Lower leg skin (tissue), 3 donors: Measurements from ENCODE around the gene CDKAL1.

Experiments
- POLR2A ChIP-seq, 2 donors: fragments of 450-650 bp; IDR thresholded peaks; one replicate each; pipeline ENCODE4 v1.6.1; 2016 to 2017; ENCODE audit warnings: antibody characterized with exemption in 2 of 2, mild to moderate bottlenecking in 1 of 2, moderate library complexity in 1 of 2
- TF ChIP-seq, protein P1 (sequence below), 3 donors: fragments of 450-650 bp; IDR thresholded peaks; one replicate each; pipeline ENCODE4 v1.5.1; 2016; ENCODE audit warnings: antibody characterized with exemption in 3 of 3, mild to moderate bottlenecking in 3 of 3, moderate library complexity in 2 of 3

DNA sequence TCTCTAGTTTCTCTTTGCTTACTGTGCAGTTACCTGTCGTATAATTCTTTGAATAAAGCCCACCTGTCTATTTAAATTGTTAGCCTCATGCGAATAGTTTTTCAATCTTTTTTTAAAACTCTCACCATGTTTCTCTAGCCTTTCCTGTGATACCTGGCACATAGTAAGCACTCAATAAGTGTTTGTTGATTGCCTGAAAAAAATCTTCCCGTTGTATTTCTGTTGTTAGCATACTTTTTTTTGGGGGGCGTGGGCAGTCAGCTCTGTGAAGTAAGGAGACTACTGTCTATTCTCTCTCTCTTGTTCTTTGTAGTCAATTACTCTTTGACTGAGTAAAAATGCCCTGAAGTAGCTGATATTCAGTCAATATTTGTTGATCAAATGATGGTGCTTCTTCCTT is 205.8 kb downstream of the CDKAL1 start:
- TF ChIP-seq, protein P1, sequence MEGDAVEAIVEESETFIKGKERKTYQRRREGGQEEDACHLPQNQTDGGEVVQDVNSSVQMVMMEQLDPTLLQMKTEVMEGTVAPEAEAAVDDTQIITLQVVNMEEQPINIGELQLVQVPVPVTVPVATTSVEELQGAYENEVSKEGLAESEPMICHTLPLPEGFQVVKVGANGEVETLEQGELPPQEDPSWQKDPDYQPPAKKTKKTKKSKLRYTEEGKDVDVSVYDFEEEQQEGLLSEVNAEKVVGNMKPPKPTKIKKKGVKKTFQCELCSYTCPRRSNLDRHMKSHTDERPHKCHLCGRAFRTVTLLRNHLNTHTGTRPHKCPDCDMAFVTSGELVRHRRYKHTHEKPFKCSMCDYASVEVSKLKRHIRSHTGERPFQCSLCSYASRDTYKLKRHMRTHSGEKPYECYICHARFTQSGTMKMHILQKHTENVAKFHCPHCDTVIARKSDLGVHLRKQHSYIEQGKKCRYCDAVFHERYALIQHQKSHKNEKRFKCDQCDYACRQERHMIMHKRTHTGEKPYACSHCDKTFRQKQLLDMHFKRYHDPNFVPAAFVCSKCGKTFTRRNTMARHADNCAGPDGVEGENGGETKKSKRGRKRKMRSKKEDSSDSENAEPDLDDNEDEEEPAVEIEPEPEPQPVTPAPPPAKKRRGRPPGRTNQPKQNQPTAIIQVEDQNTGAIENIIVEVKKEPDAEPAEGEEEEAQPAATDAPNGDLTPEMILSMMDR (IDR thresholded peaks at IDR 0.05), result no peak
- TF ChIP-seq POLR2A (IDR thresholded peaks at IDR 0.05), result no peak
